Muscle layer of colon (tissue), 2 donors: Measurements from ENCODE around the gene ACER2.
A peak's percentile ranks its signal among the peaks of the same experiment; 100 is the strongest.
"Not testable (repeated sequence)": the region's sequence is repeated elsewhere in the genome, so short reads cannot be mapped to it uniquely, and the experiment has no call there.

Experiments
- H3K27ac ChIP-seq: one replicate; pipeline ENCODE4 v1.7.0; 2013; ENCODE audit warnings: low read depth, mild to moderate bottlenecking, low read length, moderate library complexity
- H3K27me3 ChIP-seq, 2 donors: one replicate each; pipeline ENCODE4 v1.7.0; 2013; ENCODE audit warnings: low read length in 2 of 2, mild to moderate bottlenecking in 2 of 2; ENCODE audit not compliant: insufficient read depth in 2 of 2, control insufficient read depth in 1 of 2
- H3K36me3 ChIP-seq: one replicate; pipeline ENCODE4 v1.7.0; 2013; ENCODE audit warnings: mild to moderate bottlenecking, low read length; ENCODE audit not compliant: insufficient read depth
- H3K4me1 ChIP-seq: one replicate; pipeline ENCODE4 v1.7.0; 2013; ENCODE audit warnings: mild to moderate bottlenecking, low read length; ENCODE audit not compliant: insufficient read depth
- H3K4me3 ChIP-seq, 2 donors: one replicate each; pipeline ENCODE4 v1.7.0; 2013; ENCODE audit warnings: low read length in 2 of 2, low read depth in 1 of 2, mild to moderate bottlenecking in 1 of 2, moderate library complexity in 1 of 2
- H3K9ac ChIP-seq: one replicate; pipeline ENCODE4 v1.7.0; 2013; ENCODE audit warnings: low read length
- H3K9me3 ChIP-seq: one replicate; pipeline ENCODE4 v1.7.0; 2013; ENCODE audit warnings: mild to moderate bottlenecking, low read length
- donor health status: abdominal sarcoma.
- donor health status: Adenocarcinoma of cecum.

ACER2 gene

DNA sequence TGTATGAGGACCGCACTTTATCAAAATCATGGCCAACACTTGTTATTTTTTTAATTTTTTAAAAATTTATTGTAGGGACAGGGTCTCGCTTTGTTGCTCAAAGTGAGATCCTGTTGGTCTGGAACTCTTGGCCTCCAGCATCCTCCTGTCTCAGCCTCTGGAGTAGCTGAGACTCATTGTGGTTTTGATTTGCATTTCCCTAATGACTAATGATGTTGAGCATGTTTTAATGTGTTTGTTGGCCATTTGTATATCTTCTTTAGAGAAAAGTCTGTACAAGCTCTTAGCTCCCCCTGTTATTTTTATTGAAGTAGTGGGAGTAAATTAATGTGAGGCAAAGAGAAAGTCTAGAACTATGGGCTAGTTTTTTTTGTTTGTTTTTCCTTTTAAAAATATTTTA, 27.2 kb upstream of the ACER2 start:
- no peaks in the 10 kb centered on the region for H3K27me3 ChIP-seq
- peaks cover 20% of the 10 kb centered on the region for H3K4me1 ChIP-seq
- H3K27ac ChIP-seq: no peak overlapping the region
- H3K9me3 ChIP-seq: no peaks in the 10 kb centered on the region
- H3K9ac ChIP-seq: no peak overlapping the region
- no peak overlapping the region for H3K4me3 ChIP-seq
- peaks cover 22% of the 10 kb centered on the region for H3K36me3 ChIP-seq

DNA sequence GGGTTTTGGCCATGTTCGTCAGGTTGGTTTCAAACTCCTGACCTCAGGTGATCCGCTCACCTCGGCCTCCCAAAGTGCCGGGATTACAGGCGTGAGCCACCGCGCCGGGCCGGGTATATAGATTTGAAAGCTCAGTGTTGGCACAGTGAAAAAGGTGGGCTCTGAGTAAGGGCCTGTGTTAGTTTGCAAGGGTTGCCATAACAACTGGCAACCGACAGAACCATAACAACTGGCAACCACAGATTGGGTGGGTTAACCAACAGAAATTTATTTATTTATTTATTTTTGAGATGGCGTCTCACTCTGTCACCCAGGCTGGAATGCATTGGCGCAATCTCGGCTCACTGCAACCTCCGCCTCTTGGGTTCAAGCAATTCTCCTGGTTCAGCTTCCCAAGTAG, 23.6 kb upstream of the ACER2 start:
- H3K4me1 ChIP-seq, H3K27ac ChIP-seq, H3K9ac ChIP-seq, H3K9me3 ChIP-seq, H3K4me3 ChIP-seq, H3K36me3 ChIP-seq, H3K27me3 ChIP-seq: not testable (repeated sequence)

DNA sequence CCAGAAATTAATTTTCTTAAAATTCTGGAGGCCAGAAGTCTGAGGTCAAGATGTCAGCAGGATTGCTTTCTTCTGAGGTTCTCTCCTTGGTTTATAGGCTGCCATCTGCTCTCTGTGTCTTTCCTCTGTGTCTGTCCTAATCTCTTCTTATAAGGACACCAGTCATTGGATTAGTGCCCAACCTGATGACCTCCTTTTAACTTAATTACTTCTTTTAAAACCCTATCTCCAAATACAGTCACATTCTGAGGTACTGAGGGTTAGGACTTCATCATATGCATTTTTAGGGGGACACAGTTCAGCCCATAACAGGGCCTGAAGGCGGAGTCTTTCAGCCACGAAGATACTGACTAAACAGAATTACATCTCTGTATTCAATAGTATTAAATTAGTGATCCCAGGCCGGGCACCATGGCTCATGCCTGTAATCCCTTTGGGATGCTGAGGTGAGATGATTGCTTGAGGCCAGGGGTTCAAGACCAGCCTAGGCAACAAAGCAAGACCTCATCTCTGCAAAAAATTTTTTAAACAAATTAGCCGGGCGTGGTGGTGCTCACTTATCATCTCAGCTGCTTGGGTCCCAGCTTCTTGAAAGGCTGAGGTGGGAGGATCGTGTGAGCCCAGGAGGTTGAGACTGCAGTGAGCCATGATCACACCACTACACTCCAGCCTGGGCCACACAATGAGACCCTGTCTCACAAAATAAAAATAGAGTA, 22.9 kb upstream of the ACER2 start:
- Histone ChIP-seq H3K9me3 (no peaks in the 10 kb centered on the region), H3K4me3 (no peak overlapping the region), H3K4me1 (no peaks in the 10 kb centered on the region), H3K36me3 (no peaks in the 10 kb centered on the region), H3K27me3 (no peaks in the 10 kb centered on the region), H3K27ac (no peak overlapping the region), H3K9ac (no peak overlapping the region)

DNA sequence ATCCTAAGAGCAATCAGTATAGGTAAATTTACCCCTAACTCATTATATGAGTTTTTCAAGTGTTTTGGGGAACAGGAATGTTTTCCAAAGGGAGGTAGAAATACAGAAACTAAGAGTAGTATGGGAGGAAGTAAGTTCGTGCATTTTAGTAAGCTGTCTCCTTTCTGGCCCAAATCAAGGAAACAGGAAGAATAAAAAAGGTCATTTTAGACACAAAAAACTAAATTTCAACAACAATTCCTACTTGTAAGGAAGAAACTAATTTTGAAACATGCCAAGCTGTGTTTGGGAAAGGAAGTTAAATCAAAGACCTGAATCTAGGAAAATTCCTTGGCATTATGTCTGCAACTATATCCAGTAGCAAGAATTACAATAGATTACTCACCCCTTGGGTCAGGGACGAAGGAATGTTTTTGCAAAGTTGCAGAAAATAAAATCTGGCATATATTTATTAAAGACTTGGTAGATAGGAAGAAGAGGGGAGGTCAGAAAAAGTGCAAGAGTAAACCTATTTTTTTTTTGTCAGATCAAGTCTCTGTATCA, 22.2 kb upstream of the ACER2 start:
- no peaks in the 10 kb centered on the region for H3K27me3 ChIP-seq
- H3K4me1 ChIP-seq: no peaks in the 10 kb centered on the region
- H3K9me3 ChIP-seq: no peaks in the 10 kb centered on the region
- H3K4me3 ChIP-seq: no peak overlapping the region
- no peak overlapping the region for H3K9ac ChIP-seq
- H3K27ac ChIP-seq: no peak overlapping the region
- no peaks in the 10 kb centered on the region for H3K36me3 ChIP-seq

DNA sequence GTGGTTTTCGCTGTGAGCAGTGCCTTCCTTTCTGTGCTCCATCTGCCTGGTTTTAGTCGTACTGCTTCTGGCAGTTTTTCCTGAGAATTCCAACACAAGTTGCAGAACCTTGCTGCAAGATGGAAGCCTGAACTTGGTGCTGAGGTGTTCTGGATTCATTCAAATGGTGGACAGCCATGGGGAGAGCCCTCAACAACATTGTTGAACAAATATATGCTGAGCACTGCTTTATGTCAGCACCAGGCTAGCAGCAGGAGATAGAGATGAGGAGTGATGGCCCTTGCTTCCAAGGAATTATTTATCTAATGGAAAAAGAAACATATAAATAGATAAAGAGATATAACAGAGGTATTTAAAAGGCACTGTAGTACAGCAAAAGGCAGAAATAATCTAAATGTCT, 21.5 kb upstream of the ACER2 start:
- Histone ChIP-seq H3K9ac (no peak overlapping the region), H3K9me3 (no peaks in the 10 kb centered on the region), H3K4me3 (no peak overlapping the region), H3K4me1 (no peaks in the 10 kb centered on the region), H3K36me3 (no peaks in the 10 kb centered on the region), H3K27me3 (no peaks in the 10 kb centered on the region), H3K27ac (no peak overlapping the region)

DNA sequence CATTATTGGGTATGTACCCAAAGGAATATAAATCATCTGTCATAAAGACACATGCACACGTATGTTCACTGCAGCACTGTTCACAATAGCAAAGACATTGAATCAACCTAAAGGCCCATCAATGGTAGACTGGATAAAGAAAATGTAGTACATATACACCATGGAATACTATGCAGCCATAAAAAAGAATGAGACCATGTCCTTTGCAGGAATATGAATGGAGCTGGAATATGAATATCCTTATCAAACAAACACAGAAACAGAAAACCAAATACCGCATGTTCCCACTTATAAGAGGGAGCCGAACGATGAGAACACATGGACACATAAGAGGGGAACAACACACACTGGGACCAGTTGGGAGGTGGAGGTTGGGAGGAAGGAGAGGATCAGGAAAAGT, 19.3 kb upstream of the ACER2 start:
- not testable (repeated sequence) for H3K9ac ChIP-seq, H3K27me3 ChIP-seq, H3K27ac ChIP-seq, H3K36me3 ChIP-seq, H3K4me1 ChIP-seq, H3K9me3 ChIP-seq, H3K4me3 ChIP-seq

DNA sequence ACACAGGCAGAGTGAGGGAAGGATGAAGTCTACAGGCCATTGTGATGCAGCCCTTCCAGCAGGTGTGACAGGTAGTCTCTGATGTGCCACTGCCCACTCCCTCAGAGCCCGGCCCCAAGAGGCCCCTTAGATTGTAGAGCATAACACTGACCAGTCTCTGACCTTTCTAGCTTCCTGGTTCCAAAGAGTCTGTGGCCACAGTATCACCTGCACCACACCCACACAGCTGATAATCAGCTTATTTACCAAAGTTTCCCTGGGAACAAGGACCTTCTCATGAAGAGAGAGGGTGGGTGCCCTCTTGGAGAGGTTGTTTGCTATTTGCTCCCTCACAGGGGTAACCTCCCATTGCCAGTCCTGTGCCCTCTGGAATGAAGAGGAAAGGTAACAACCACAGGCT, 11.0 kb upstream of the ACER2 start:
- Histone ChIP-seq H3K9me3 (no peaks in the 10 kb centered on the region), H3K27me3 (no peaks in the 10 kb centered on the region), H3K27ac (no peak overlapping the region), H3K4me1 (no peaks in the 10 kb centered on the region), H3K9ac (no peak overlapping the region), H3K36me3 (no peaks in the 10 kb centered on the region), H3K4me3 (no peak overlapping the region)

DNA sequence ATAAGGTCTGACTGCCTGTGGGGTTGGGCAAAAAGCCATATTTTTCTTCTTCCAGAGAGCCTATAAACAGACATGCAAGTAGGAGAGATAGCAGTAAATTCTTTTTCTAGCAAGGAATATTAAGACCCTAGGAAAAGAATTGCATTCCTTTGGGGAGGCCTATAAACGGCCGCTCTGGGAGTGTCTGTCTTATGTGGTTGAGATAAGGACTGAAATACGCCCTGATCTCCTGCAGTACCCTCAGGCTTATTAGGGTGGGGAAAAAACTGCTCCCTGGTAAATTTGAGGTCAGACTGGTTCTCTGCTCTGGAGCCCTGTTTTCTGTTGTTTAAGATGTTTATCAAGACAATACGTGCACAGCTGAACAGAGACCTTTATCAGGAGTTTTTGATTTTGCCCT, 5.6 kb upstream of the ACER2 start:
- not testable (repeated sequence) for H3K27me3 ChIP-seq, H3K36me3 ChIP-seq, H3K4me1 ChIP-seq, H3K4me3 ChIP-seq, H3K9ac ChIP-seq, H3K9me3 ChIP-seq, H3K27ac ChIP-seq

DNA sequence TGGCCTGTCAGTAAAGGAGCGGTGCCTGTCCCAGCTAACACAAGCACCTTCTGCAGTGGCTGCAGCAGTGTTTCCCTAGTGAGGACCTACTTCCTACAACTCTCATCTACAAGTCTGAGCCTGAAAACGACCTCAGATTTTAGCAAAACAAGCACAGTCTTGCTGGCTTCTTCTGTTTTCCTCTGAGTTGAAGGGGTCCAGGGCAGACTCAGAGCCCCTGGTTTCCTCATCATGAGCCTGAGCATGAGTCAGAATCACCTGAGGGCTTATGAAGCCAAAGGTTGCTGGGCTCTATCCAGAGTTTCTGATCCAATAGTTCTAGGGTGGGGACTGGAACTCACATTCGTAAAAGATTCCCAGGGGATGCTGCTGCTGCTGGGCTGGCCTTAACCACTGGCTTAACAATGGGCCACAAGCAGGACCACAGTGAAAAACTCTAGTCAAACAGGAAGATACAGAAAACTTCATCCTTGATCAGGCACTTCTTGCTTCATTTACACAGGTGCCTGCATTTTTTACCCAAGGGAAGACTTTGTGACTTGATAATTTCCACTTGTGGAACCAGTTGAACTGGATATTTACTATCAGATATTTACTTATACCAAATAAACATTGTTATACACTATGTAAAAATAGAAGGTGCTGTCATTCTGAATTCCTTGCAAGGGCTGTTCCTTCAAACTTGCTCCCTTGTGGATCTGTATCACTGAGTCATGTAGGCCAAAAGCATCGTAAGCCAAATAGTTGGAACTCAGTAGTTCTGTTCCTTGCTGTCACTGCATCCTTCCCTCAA, 4.3 kb upstream of the ACER2 start:
- no peak overlapping the region for H3K27ac ChIP-seq
- no peaks in the 10 kb centered on the region for H3K27me3 ChIP-seq
- H3K9ac ChIP-seq: no peak overlapping the region
- H3K9me3 ChIP-seq: no peaks in the 10 kb centered on the region
- H3K4me3 ChIP-seq: no peak overlapping the region
- no peaks in the 10 kb centered on the region for H3K36me3 ChIP-seq
- no peaks in the 10 kb centered on the region for H3K4me1 ChIP-seq

DNA sequence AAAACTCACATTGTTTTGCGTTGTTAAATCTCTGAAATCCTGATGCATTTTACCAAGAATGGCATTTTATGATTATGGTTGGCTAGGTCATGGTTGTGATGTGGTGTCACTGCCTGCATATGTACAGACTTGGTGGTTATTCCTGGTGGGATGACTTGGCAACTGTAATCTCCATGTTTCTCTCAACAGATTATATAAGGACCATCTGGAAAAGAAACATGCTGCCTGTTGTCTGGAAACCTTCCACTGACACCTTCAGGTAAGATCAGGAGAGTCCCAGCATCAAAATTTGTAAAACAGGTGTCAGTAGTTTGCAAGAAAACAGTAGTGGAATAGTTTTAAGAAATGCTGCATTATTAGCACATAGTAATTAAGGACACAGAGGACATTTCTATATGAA, 3.0 kb upstream of the ACER2 start:
- Histone ChIP-seq H3K9ac (no peak overlapping the region), H3K27ac (no peak overlapping the region), H3K4me1 (peaks cover 6% of the 10 kb centered on the region), H3K36me3 (no peaks in the 10 kb centered on the region), H3K4me3 (no peak overlapping the region), H3K9me3 (no peaks in the 10 kb centered on the region), H3K27me3 (no peaks in the 10 kb centered on the region)

DNA sequence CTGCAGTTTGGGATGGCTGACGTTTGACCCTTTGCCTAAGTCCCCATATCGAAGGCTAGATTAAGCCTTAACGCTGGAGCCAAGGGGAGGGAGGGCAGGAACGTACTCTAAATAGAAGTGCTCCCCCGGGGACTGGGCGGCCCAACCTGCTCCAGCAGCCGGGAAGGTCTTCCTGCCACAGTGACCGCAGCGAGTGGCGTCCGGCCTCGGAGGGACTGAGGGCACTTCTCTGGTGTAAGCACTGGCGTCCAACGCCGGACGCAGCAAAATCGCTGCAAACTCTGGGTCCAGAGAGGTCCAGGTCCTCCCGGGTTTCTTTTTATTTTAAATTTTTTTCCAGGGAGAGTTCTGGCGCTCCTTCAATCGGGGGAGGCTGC, 505 bp upstream of the ACER2 start:
- no peaks in the 10 kb centered on the region for H3K36me3 ChIP-seq
- H3K4me1 ChIP-seq: peaks cover 6% of the 10 kb centered on the region
- H3K4me3 ChIP-seq: peak overlapping the region; percentile 85 to 88
- H3K27ac ChIP-seq: peak overlapping the region; percentile 76
- no peaks in the 10 kb centered on the region for H3K9me3 ChIP-seq
- no peaks in the 10 kb centered on the region for H3K27me3 ChIP-seq
- no peak overlapping the region for H3K9ac ChIP-seq
